ENCODE data around the gene BRWD1. TPM values are rescaled to one million over a fixed set of nuclear protein-coding genes. Genes with fewer than 3 reads are reported as not detected.

BRWD1 gene
- total and polyA plus RNA-seq, 2 of the 8 experiments (the other 6 are each of a cell fraction or from before 2014, with no cell fraction given) = 9.3 to 45.2 TPM

- no peak for FAIRE-seq
- no peak overlapping the region for H3K27ac ChIP-seq (ENCODE audit: low read depth, low read length)
- WGBS, 2 experiments (ENCODE audit: extremely low coverage in 1 of 2, insufficient coverage in 1 of 2, insufficient read length in 1 of 2, insufficient replicate concordance in 2 of 2, low coverage in 1 of 2, low lambda C conversion rate in 2 of 2, missing lambda C conversion rate in 1 of 2) = 90% methylated on average over 2 of the region's 2 CpGs; no CpG with 5 or more reads in 1 of the 2 experiments
These were observed 16.5 kb downstream of the BRWD1 start for GRCh38 chr21:39296891-39297290.

More at GRCh38 chr21:39296891-39297290, 16.5 kb downstream of the BRWD1 start:
- Histone ChIP-seq H3K79me2 (ENCODE audit: control insufficient read depth in 1 of 2, insufficient read depth in 2 of 2, low read length in 2 of 2) (peaks cover 4 to 50% of the 10 kb centered on the region in 2 experiments; a peak in 3 of 4 replicates), H3K4ac (replicated peaks; ENCODE audit: insufficient read length, low read depth, low read length) (no peak overlapping the region), H2BK12ac (ENCODE audit: low read depth, low read length) (no peak overlapping the region), H3K4me2 (ENCODE audit: insufficient read depth in 1 of 2, low read depth in 2 of 2, low read length in 2 of 2) (no peak overlapping the region), H2AK5ac (ENCODE audit: low read depth, low read length) (no peak overlapping the region), H3K18ac (ENCODE audit: extremely low read depth, low read length) (no peak overlapping the region), H3K56ac (replicated peaks; ENCODE audit: insufficient read length, low read depth, low read length) (no peak overlapping the region), H2BK20ac (ENCODE audit: low read length) (no peak overlapping the region), H4K91ac (replicated peaks; ENCODE audit: insufficient read length, low read length) (no peak overlapping the region), H2AFZ (ENCODE audit: low read length) (no peak overlapping the region), H3K23me2 (ENCODE audit: low read depth, low read length) (no peaks in the 10 kb centered on the region), H4K8ac (ENCODE audit: extremely low read depth, insufficient read depth, low read length) (no peak overlapping the region), H3K9ac (replicated peaks in 1 of 4; ENCODE audit: extremely low read depth in 1 of 4, low read depth in 3 of 4, low read length in 3 of 4) (no peak overlapping the region), H4K20me1 (replicated peaks in 1 of 2; ENCODE audit: control insufficient read depth in 1 of 2, insufficient read depth in 2 of 2, low read length in 2 of 2) (peaks cover 0 to 3% of the 10 kb centered on the region in 2 experiments), H3K27me3 (replicated peaks in 1 of 4; ENCODE audit: control insufficient read depth in 3 of 4, extremely low read depth in 1 of 4, insufficient read depth in 3 of 4, low read length in 3 of 4) (no peaks in the 10 kb centered on the region), H2BK15ac (ENCODE audit: low read length) (no peak overlapping the region), H3K79me1 (ENCODE audit: low read depth, low read length) (no peaks in the 10 kb centered on the region; the same call in 1 of the 2 replicates), H3K36me3 (ENCODE audit: control insufficient read depth in 2 of 4, insufficient read depth in 4 of 4, low read length in 3 of 4) (peaks cover 6 to 78% (median 46%) of the 10 kb centered on the region in 4 experiments), H3K4me1 (replicated peaks in 1 of 4; ENCODE audit: control insufficient read depth in 3 of 4, insufficient read depth in 4 of 4, low read length in 3 of 4) (no peaks in the 10 kb centered on the region), H2BK120ac (replicated peaks; ENCODE audit: low read depth, low read length) (no peak overlapping the region), H4K5ac (ENCODE audit: insufficient read length, low read depth, low read length) (no peak overlapping the region), H3K23ac (ENCODE audit: insufficient read length) (no peak overlapping the region), H3K4me3 (ENCODE audit: extremely low read depth in 1 of 4, insufficient read depth in 2 of 4, low read depth in 3 of 4, low read length in 4 of 4) (no peak overlapping the region), H3K9me3 (ENCODE audit: insufficient read depth in 2 of 2, low read depth in 1 of 2, low read length in 1 of 2) (peaks cover 2 to 6% of the 10 kb centered on the region in 2 experiments; a peak in 1 of 4 replicates), H3K14ac (ENCODE audit: insufficient read length) (no peak overlapping the region), H2BK5ac (ENCODE audit: low read depth, low read length) (no peak overlapping the region)
- CTCF ChIA-PET (ENCODE audit: partially characterized antibody) = interaction anchor here (1.3 kb wide), 1 partner anchor 89 kb away, joined by 5 read pairs; no protein-coding TSS in a partner anchor
- no peak for DNase-seq (ENCODE audit: low read depth in 1 of 2, low spot score in 2 of 2)
- no peak for TF ChIP-seq ZNF274 (IDR thresholded peaks at IDR 0.05; ENCODE audit: borderline replicate concordance, extremely low read depth, low read length)
- TF ChIP-seq JUN (IDR thresholded peaks at IDR 0.05; ENCODE audit: low read depth, low read length) = no peak
- TF ChIP-seq CTBP2 (IDR thresholded peaks at IDR 0.05; ENCODE audit: borderline replicate concordance, insufficient read depth, insufficient read length, low read length) = no peak
- no peak for TF ChIP-seq MAX (IDR thresholded peaks at IDR 0.05)
- no peak for TF ChIP-seq SP2 (IDR thresholded peaks at IDR 0.05; ENCODE audit: low read length)
- no peak for TF ChIP-seq SIX5 (IDR thresholded peaks at IDR 0.05; ENCODE audit: low read depth, low read length)
- TF ChIP-seq CBX5 (IDR thresholded peaks at IDR 0.05; ENCODE audit: low read depth, low read length) = no peak
- no peak for TF ChIP-seq KDM4A (IDR thresholded peaks at IDR 0.05; ENCODE audit: low read depth, low read length, severe bottlenecking)
- TF ChIP-seq EP300 (IDR thresholded peaks at IDR 0.05; ENCODE audit: borderline replicate concordance in 1 of 2, low read depth in 2 of 2, low read length in 2 of 2) = no peak
- no peak for TF ChIP-seq SP4 (IDR thresholded peaks at IDR 0.05; ENCODE audit: low read length)
- no peak for TF ChIP-seq YY1 (IDR thresholded peaks at IDR 0.05; ENCODE audit: low read depth, low read length)
- POLR2A ChIA-PET (ENCODE audit: partially characterized antibody) = interaction anchor here (0.8 to 1.9 kb wide), 6 partner anchors 12 to 114 kb away, joined by 3 to 7 read pairs (median 4); partner anchors contain the start of gene PSMG1

Measured in H1 (cell line).